ENCODE results near the gene ANKRD65.

GRCh38 chr1:1397839-1398523 lies 23.1 kb downstream of the ANKRD65 start:
- TF ChIP-seq CTCF (IDR thresholded peaks at IDR 0.05) (no peak), POLR2A (IDR thresholded peaks at IDR 0.05) (no peak), POLR2AphosphoS5 (IDR thresholded peaks at IDR 0.05) (no peak)

Measured in sigmoid colon (tissue), 4 donors.